Measurements from ENCODE around the gene TFEB.

Gene TFEB

DNA sequence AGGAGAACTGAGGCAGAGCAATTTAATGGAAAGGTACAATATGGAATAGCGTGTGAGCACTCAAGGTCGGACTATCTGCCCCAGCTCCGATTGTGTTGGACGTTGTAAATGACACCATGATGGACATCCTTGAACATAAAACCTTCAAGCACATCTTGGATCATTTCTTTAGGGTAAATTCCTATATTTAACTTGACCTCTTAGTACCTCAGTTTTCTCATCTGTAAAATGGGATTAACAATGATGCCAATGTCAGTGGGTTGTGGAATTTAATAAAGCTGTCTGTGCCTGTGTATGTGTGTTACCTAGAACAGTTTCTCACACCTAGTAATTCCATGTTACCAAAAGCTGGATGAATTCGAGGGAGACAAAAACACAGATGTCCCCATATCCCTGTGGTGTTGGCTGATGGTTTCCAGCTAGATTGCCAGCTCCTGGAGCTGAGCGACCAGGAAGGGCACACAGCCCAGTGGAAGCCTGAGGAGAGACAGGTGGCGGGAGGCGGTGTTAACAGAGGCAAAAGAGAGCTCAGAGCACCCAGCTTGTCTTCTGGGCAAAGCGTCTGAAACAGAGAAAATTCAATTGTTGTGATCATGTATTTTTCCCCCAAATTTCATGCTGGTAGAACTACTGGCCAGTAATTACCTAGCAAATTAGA lies 64.6 kb downstream of the TFEB start:
- TF ChIP-seq ZBTB7A (IDR thresholded peaks at IDR 0.05; ENCODE audit: low read depth) (no peak), TCF12 (IDR thresholded peaks at IDR 0.05; ENCODE audit: low read depth) (no peak), CEBPB (IDR thresholded peaks at IDR 0.05) (no peak), CREB1 (IDR thresholded peaks at IDR 0.05; ENCODE audit: low read depth) (no peak), EP300 (IDR thresholded peaks at IDR 0.05; ENCODE audit: borderline replicate concordance) (no peak), TEAD4 (IDR thresholded peaks at IDR 0.05) (no peak), MAX (IDR thresholded peaks at IDR 0.05) (no peak), TAF1 (IDR thresholded peaks at IDR 0.05; ENCODE audit: low read depth) (no peak), NFIC (IDR thresholded peaks at IDR 0.05) (no peak), RAD21 (IDR thresholded peaks at IDR 0.05; ENCODE audit: low read depth) (no peak), FOXM1 (IDR thresholded peaks at IDR 0.05; ENCODE audit: borderline replicate concordance, low read depth) (no peak), EGR1 (IDR thresholded peaks at IDR 0.05) (no peak), YY1 (IDR thresholded peaks at IDR 0.05; ENCODE audit: low read depth) (no peak)
- TF ChIP-seq, protein P1, sequence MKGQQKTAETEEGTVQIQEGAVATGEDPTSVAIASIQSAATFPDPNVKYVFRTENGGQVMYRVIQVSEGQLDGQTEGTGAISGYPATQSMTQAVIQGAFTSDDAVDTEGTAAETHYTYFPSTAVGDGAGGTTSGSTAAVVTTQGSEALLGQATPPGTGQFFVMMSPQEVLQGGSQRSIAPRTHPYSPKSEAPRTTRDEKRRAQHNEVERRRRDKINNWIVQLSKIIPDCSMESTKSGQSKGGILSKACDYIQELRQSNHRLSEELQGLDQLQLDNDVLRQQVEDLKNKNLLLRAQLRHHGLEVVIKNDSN (IDR thresholded peaks at IDR 0.05), result no peak
- TF ChIP-seq, protein P2, sequence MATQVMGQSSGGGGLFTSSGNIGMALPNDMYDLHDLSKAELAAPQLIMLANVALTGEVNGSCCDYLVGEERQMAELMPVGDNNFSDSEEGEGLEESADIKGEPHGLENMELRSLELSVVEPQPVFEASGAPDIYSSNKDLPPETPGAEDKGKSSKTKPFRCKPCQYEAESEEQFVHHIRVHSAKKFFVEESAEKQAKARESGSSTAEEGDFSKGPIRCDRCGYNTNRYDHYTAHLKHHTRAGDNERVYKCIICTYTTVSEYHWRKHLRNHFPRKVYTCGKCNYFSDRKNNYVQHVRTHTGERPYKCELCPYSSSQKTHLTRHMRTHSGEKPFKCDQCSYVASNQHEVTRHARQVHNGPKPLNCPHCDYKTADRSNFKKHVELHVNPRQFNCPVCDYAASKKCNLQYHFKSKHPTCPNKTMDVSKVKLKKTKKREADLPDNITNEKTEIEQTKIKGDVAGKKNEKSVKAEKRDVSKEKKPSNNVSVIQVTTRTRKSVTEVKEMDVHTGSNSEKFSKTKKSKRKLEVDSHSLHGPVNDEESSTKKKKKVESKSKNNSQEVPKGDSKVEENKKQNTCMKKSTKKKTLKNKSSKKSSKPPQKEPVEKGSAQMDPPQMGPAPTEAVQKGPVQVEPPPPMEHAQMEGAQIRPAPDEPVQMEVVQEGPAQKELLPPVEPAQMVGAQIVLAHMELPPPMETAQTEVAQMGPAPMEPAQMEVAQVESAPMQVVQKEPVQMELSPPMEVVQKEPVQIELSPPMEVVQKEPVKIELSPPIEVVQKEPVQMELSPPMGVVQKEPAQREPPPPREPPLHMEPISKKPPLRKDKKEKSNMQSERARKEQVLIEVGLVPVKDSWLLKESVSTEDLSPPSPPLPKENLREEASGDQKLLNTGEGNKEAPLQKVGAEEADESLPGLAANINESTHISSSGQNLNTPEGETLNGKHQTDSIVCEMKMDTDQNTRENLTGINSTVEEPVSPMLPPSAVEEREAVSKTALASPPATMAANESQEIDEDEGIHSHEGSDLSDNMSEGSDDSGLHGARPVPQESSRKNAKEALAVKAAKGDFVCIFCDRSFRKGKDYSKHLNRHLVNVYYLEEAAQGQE (IDR thresholded peaks at IDR 0.05; ENCODE audit: low read depth), result no peak

DNA sequence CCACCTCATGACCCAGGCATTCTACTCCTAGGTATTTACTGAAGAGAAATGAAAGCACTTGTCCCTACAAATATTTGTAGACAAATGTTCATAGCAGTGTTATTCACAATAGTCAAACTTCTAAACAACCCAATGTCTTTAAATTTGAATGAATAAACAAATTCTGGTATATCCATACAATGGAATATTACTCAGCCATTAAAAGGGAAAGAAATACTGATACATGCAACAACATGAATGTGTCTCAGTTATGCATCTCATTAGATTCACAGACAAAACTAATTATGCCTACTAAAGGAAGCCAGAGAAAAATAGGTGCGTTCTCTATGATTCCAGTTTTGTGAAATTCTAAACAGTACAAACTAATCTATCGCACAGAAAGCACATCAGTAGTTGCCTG lies 66.4 kb downstream of the TFEB start:
- TF ChIP-seq TEAD4 (IDR thresholded peaks at IDR 0.05) (no peak), TCF12 (IDR thresholded peaks at IDR 0.05; ENCODE audit: low read depth) (no peak), MAX (IDR thresholded peaks at IDR 0.05) (no peak), TAF1 (IDR thresholded peaks at IDR 0.05; ENCODE audit: low read depth) (no peak), CREB1 (IDR thresholded peaks at IDR 0.05; ENCODE audit: low read depth) (no peak), FOXM1 (IDR thresholded peaks at IDR 0.05; ENCODE audit: borderline replicate concordance, low read depth) (no peak), EP300 (IDR thresholded peaks at IDR 0.05; ENCODE audit: borderline replicate concordance) (no peak), EGR1 (IDR thresholded peaks at IDR 0.05) (no peak)
- TF ChIP-seq, protein P1 (IDR thresholded peaks at IDR 0.05), result no peak

- no peak for TF ChIP-seq EP300 (IDR thresholded peaks at IDR 0.05; ENCODE audit: borderline replicate concordance)
- TF ChIP-seq NFIC (IDR thresholded peaks at IDR 0.05), result no peak
- TF ChIP-seq TEAD4 (IDR thresholded peaks at IDR 0.05), result no peak
- TF ChIP-seq MAX (IDR thresholded peaks at IDR 0.05), result no peak
- TF ChIP-seq TAF1 (IDR thresholded peaks at IDR 0.05; ENCODE audit: low read depth), result no peak
- TF ChIP-seq FOXM1 (IDR thresholded peaks at IDR 0.05; ENCODE audit: borderline replicate concordance, low read depth), result no peak
- TF ChIP-seq CREB1 (IDR thresholded peaks at IDR 0.05; ENCODE audit: low read depth), result no peak
- no peak for TF ChIP-seq YY1 (IDR thresholded peaks at IDR 0.05; ENCODE audit: low read depth)
- no peak for TF ChIP-seq RAD21 (IDR thresholded peaks at IDR 0.05; ENCODE audit: low read depth)
- TF ChIP-seq, protein P2 (IDR thresholded peaks at IDR 0.05; ENCODE audit: low read depth), result no peak
- TF ChIP-seq ZBTB7A (IDR thresholded peaks at IDR 0.05; ENCODE audit: low read depth), result no peak
- no peak for TF ChIP-seq EGR1 (IDR thresholded peaks at IDR 0.05)
These were observed 68.2 kb downstream of the TFEB start for GRCh38 chr6:41667195-41667594.

DNA sequence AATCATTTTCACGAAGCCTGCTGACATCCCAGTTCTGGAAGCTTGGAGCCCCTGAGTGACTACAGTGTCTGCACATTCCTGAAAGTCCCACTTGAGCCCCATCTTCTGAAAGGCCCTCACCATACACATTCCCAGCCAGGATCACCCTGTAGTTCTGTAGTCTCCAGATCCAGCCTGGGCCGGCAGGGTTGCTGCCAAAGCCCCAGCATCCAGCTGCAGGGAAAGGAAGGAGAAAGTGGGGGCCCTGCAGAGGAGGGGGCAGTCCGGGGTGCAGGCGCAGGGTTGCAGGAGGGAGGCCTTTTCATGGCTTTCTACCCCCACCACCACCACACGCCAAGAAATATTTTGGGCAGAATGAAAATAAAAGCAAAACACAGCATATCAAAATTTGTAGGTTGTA lies 71.1 kb downstream of the TFEB start:
- TF ChIP-seq, protein P1 (IDR thresholded peaks at IDR 0.05), result no peak
- no peak for TF ChIP-seq CEBPB (IDR thresholded peaks at IDR 0.05)

GRCh38 chr6:41663568-41663967 lies 71.8 kb downstream of the TFEB start:
- TF ChIP-seq CEBPB (IDR thresholded peaks at IDR 0.05) (no peak), CREB1 (IDR thresholded peaks at IDR 0.05; ENCODE audit: low read depth) (no peak), ZBTB7A (IDR thresholded peaks at IDR 0.05; ENCODE audit: low read depth) (no peak), RAD21 (IDR thresholded peaks at IDR 0.05; ENCODE audit: low read depth) (no peak), TEAD4 (IDR thresholded peaks at IDR 0.05) (no peak), FOXM1 (IDR thresholded peaks at IDR 0.05; ENCODE audit: borderline replicate concordance, low read depth) (no peak), MAX (IDR thresholded peaks at IDR 0.05) (no peak), TAF1 (IDR thresholded peaks at IDR 0.05; ENCODE audit: low read depth) (no peak), NFIC (IDR thresholded peaks at IDR 0.05) (no peak), EGR1 (IDR thresholded peaks at IDR 0.05) (no peak), EP300 (IDR thresholded peaks at IDR 0.05; ENCODE audit: borderline replicate concordance) (no peak), YY1 (IDR thresholded peaks at IDR 0.05; ENCODE audit: low read depth) (no peak)
- TF ChIP-seq, protein P1 (IDR thresholded peaks at IDR 0.05), result no peak
- TF ChIP-seq, protein P2 (IDR thresholded peaks at IDR 0.05; ENCODE audit: low read depth), result no peak

Measured in Ishikawa (cell line).